ENCODE measurements around the gene TSHR. TPM values are rescaled to one million over a fixed set of nuclear protein-coding genes. Genes with fewer than 3 reads are reported as not detected.

TSHR gene
- total RNA-seq, 1 donor from 2014 or later = 3.6 TPM

DNA sequence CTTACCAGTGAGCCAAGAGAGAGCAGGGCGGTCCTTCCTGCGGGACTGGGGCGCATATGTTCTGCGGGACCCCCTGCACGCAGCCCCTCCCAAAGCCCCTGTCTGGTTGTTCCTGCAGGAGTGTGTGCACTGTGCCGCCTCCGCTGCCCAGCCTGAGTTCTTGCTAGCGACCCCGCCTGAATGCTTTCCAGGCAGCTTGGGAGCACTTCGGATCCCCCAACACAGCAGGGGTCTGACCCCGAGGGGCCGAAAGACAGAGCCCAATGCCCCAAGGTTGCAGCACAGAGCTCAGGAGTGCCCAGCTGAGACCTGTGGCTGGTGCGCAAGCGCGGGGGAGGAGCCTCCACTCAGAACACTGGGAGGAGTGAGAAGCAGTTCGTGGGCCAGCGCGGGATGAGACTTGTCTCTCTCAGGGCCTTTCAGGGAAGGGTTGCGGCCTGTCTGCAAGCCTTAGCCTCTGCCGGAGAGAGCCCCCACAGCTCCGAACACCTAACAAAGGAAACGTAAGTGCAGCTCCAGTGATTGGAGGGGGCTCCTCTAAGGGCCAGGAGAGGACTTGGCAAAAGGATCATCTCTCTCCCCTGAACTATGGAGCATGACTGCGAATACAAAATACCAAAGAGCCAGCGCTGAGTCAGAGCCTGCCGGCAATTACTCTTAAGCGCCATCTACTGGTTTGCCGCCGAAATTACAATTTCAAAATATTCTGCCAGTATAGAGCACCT, 214.8 kb downstream of the TSHR start:
- intact Hi-C loops (cut with micrococcal nuclease) = loop anchor here (1.0 to 2.0 kb wide), 12 partner anchors 18 to 363 kb away; partner anchors contain the start of genes CEP128 and SEL1L

GRCh38 chr14:81170829-81171195, 215.4 kb downstream of the TSHR start:
- intact Hi-C loops (cut with micrococcal nuclease) = loop anchor here (1.0 to 2.0 kb wide), 12 partner anchors 17 to 362 kb away; partner anchors contain the start of genes CEP128 and SEL1L

DNA sequence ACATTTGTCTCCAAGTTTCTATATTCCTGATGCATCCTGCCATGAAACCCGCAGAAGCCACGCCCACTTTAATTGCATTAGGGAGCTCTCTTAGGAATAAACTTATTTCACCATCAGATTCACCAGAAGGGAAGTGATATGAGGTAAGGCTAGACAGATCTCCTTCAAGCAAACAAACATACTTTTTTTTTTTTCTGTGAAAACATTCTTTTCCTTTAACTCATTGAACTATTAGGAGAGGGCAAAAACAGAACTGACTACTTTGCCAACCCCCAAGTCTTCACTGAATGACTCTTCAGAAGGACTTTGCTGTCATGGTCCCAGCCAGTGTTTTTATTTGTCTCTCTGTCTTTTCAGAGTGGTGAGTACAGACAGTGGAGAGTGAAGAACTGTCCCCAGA, 216.9 kb downstream of the TSHR start:
- intact Hi-C loops (cut with micrococcal nuclease) = no loop called here

DNA sequence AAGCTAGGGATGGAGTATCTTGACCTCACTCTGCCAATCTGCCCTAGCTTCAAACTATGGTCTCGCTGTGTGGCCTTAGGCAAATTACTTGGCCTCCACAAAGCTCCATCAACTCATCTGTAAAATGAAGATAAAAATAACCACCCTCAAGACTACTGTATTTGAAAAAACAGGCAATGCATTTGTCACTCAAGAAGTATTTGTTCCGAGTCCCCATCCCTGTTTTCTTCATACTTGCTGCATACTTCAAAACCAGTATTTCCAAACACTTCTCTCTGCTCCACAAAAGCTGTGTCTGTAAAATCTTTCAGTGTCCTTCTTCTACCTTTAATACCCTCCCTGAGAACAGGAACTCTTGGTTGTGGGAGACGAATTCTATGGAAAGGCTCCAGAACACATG, 217.5 kb downstream of the TSHR start:
- intact Hi-C loops (cut with micrococcal nuclease) = no loop called here

DNA sequence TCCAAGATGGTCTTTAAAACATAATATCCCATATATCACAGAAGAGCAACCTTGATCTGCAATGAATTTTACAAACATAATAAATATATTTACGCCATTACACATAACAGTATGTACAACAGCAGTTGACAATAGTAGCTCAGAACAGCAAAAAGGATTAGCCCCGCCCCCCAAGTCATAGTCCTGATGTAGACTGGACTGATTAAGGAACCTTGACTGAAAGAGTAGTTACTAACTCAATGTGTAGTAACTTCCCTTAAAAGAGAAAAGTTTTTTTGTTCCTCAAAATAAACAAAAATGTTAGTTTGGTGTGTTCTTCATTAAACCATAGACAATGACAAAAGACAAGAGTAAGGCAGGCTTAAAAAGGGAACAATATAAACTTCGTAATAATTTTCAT, 220.8 kb downstream of the TSHR start:
- intact Hi-C loops (cut with micrococcal nuclease) = no loop called here

GRCh38 chr14:81177225-81177624, 221.8 kb downstream of the TSHR start:
- intact Hi-C loops (cut with micrococcal nuclease) = no loop called here

DNA sequence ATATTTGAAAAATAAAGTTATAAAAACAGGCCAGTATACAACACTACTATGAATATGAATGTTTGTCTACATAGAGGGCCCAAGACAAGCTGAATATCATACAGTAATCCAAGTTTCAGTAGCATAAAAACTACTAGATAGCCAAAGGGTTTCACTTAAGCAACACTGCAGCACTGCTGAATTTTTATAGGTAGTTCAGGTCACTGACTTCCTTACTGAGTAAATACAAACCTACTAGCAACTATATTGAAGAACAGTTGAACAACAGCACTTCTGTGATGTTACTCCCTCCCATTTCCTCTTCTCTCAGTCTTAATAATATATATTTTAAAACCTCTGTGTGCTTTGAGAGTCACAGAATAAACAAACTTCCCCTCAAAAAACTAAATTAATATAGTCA, 222.6 kb downstream of the TSHR start:
- intact Hi-C loops (cut with micrococcal nuclease) = no loop called here

- intact Hi-C loops (cut with micrococcal nuclease) = no loop called here
Observed at GRCh38 chr14:81179631-81180030, 224.2 kb downstream of the TSHR start.

DNA sequence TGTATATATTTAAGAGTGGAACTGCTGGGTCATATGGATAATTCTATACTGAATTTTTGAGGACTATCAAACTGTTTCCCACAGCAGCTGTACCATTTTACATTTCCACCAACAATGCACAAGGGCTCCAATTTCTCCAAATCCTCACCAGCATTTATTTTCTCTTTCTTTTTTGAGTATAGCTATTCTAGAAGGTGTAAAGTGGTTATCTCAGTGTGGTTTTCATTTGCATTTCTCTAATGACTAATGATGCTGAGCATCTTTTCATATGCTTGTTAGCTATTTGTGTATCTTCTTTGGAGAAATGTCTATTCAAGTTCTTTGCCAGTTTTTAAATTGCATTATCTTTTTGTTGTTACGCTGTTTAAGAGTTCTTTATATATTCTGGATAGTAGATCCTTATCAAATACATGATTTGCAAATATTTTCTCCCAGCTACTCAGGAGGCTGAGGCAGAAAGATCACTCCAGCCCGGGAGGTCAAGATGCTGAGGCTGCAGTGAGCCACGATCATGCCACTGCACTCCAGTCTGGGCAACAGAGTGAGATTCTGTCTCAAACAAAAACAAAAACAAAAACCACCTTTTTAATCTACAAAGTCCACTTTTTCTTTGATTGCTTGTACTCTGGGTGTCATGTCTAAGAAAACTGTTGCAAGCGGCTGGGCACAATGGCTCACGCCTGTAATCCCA, 232.6 kb downstream of the TSHR start:
- intact Hi-C loops (cut with micrococcal nuclease) = loop anchor here (1.0 kb wide), 1 partner anchor 18 kb away; no protein-coding TSS in a partner anchor

GRCh38 chr14:81192594-81192993, 237.2 kb downstream of the TSHR start:
- intact Hi-C loops (cut with micrococcal nuclease) = loop anchor here (1.0 kb wide), 3 partner anchors 8 to 27 kb away; no protein-coding TSS in a partner anchor

GRCh38 chr14:81193924-81194633, 238.7 kb downstream of the TSHR start:
- intact Hi-C loops (cut with micrococcal nuclease) = no loop called here

Other genes starting within 250 kb of the TSHR start
- 22.8 and 26.9 TPM in 2 replicates for gene CEP128, start 13.9 kb upstream of the TSHR start, total RNA-seq